Keratinocyte (primary cell): ENCODE measurements around the gene STK24. TPM values are rescaled to one million over a fixed set of nuclear protein-coding genes. Genes with fewer than 3 reads are reported as not detected.

Experiments used
- DNase-seq: peaks from one replicate; pipeline ENCODE4 v3.0.0-alpha.2; 2011; ENCODE audit warnings: low read depth, missing footprints, low spot score
- FAIRE-seq: peaks from 2 replicates; lab custom pipeline; 2011; peaks lifted over from hg19 to GRCh38; lab: Jason Lieb, UNC
- H2AFZ ChIP-seq: 2 replicates; pipeline ENCODE4 v1.6.0; 2012; ENCODE audit warnings: low read length, control low read depth, inconsistent platforms; ENCODE audit not compliant: control insufficient read depth
- H3K27ac ChIP-seq: 2 replicates; pipeline ENCODE4 v1.5.1; 2011; ENCODE audit warnings: low read length; ENCODE audit not compliant: control insufficient read depth, insufficient read depth
- H3K27me3 ChIP-seq: 3 replicates; pipeline ENCODE4 v1.6.0; 2011; ENCODE audit warnings: low read length; ENCODE audit not compliant: control insufficient read depth, insufficient read depth; ENCODE audit errors: extremely low read depth
- H3K36me3 ChIP-seq, 2 experiments: 2 replicates in 1 of 2; 3 replicates in 1 of 2; pipeline ENCODE4 v1.5.1; 2011; ENCODE audit warnings: low read length in 2 of 2, mild to moderate bottlenecking in 1 of 2; ENCODE audit not compliant: control insufficient read depth in 2 of 2, insufficient read depth in 2 of 2; ENCODE audit errors: extremely low read depth in 1 of 2
- H3K4me1 ChIP-seq: 3 replicates; pipeline ENCODE4 v1.5.1; 2011; ENCODE audit warnings: low read length; ENCODE audit not compliant: control insufficient read depth, insufficient read depth; ENCODE audit errors: extremely low read depth
- H3K4me2 ChIP-seq: 3 replicates; pipeline ENCODE4 v1.6.0; 2011; ENCODE audit warnings: low read depth, low read length; ENCODE audit not compliant: control insufficient read depth, insufficient read depth; ENCODE audit errors: extremely low read depth
- H3K4me3 ChIP-seq, 3 experiments: fragments of 200-600 bp in 1 of 3; sonication (generic) in 1 of 3; 2 replicates in 2 of 3; 3 replicates in 1 of 3; pipeline ENCODE4 v1.5.1; 2011 to 2016; ENCODE audit warnings: low read length in 3 of 3, mild to moderate bottlenecking in 3 of 3, control low read depth in 2 of 3, inconsistent platforms in 1 of 3, low read depth in 1 of 3, mixed read lengths in 1 of 3, mixed run types in 1 of 3, moderate library complexity in 1 of 3; ENCODE audit not compliant: control insufficient read depth in 2 of 3, insufficient read depth in 2 of 3; ENCODE audit errors: extremely low read depth in 1 of 3
- H3K79me2 ChIP-seq: 2 replicates; pipeline ENCODE4 v1.6.0; 2012; ENCODE audit warnings: low read length; ENCODE audit not compliant: control insufficient read depth, insufficient read depth
- H3K9ac ChIP-seq: 3 replicates; pipeline ENCODE4 v1.6.0; 2011; ENCODE audit warnings: low read length; ENCODE audit not compliant: control insufficient read depth, insufficient read depth; ENCODE audit errors: extremely low read depth
- H3K9me1 ChIP-seq: 3 replicates; pipeline ENCODE4 v1.6.0; 2011; ENCODE audit warnings: low read length; ENCODE audit not compliant: control insufficient read depth, insufficient read depth; ENCODE audit errors: extremely low read depth
- H3K9me3 ChIP-seq: 2 replicates; pipeline ENCODE4 v1.5.1; 2012; ENCODE audit warnings: low read depth, low read length; ENCODE audit not compliant: control insufficient read depth
- H4K20me1 ChIP-seq: 3 replicates; pipeline ENCODE4 v1.6.0; 2011; ENCODE audit warnings: low read length; ENCODE audit not compliant: control insufficient read depth, insufficient read depth; ENCODE audit errors: extremely low read depth
- CTCF ChIP-seq, 3 experiments: IDR thresholded peaks in 1 of 3; conservative IDR thresholded peaks in 1 of 3; optimal IDR thresholded peaks in 1 of 3; 2 replicates in 2 of 3; 3 replicates in 1 of 3; pipeline versions ENCODE3 to v1.5.1; 2011; ENCODE audit warnings: low read length in 3 of 3, mild to moderate bottlenecking in 3 of 3, moderate library complexity in 2 of 3, control low read depth in 1 of 3, inconsistent platforms in 1 of 3; ENCODE audit not compliant: insufficient read depth in 2 of 3; ENCODE audit errors: extremely low read depth in 1 of 3
- EZH2 ChIP-seq: IDR thresholded peaks from one replicate; pipeline ENCODE4 v1.6.1; 2012; ENCODE audit warnings: inconsistent platforms, mild to moderate bottlenecking, low read length, moderate library complexity
- dilution Hi-C: fragments of 300-500 bp; cut with MboI; formaldehyde crosslinking; loops from one replicate; pipeline ENCODE4 v1.7.0; 2020; ENCODE audit warnings: low sequenced_read_pairs; ENCODE audit not compliant: extremely low pct_ligation_motif_present
- polyA plus RNA-seq, 5 experiments: library from polyadenylated mRNA; depleted of rRNA in 3 of 5; stranded (reverse) in 3 of 5; stranded (forward) in 1 of 5; unstranded in 1 of 5; fragments of >200 nt; gene quantifications; 1 replicate in 1 of 5; 2 replicates in 3 of 5; 3 replicates in 1 of 5; pipeline versions ENCODE4 v1.2.1 to v1.2.3, GENCODE V29; 2011 to 2012; ENCODE audit warnings: missing spikeins in 2 of 5, low read depth in 1 of 5, low replicate concordance in 1 of 5

STK24 gene
- polyA plus RNA-seq, 1 donor (not counting 4 experiments of a cell fraction or from before 2014, with no cell fraction given), result 81.6 TPM

DNA sequence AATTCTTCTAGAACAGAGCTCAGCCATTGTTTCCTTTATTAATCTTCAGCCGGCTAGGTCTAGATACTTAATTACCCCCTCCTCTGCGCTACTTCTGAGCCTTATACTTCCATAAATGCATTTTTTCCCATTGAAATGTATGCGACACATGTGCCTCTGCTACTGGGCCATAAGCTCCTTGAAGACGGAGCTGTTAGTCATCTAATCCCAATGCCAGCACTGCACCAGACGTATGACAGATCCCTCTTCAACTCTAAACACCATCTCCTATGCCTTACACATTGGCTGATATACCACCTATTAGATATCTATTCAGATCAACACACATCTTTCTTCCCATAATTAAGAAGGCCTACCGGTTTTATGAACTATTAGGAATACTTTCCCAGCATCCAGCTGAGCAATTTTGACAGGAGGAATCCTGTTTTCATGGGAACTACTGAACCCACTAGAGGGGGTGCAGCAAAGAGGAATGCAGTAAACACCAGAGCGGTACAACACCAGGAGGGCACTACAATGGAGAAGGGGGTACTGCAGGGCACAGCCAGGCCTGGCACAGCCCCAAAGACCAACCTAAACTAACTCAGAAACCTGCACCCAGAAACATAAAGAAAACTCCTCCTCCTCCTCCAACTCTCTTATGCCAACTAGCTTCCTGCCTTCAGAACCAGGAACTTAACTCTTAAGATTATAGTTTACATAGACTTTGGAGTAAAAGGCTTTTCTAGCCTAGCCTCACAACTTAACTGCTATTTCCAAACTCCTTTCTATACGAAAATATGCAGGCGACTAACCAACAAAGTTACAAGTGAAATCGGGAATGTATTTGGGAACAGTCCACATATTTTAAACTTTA, 18.7 kb downstream of the STK24 start:
- TF ChIP-seq CTCF (optimal IDR thresholded peaks at IDR 0.05 in 1 of 3, IDR thresholded peaks at IDR 0.05 in 1 of 3, conservative IDR thresholded peaks at IDR 0.05 in 1 of 3; ENCODE audit: extremely low read depth in 1 of 3, insufficient read depth in 2 of 3, low read length in 3 of 3) (no peak), EZH2 (no peak)
- H3K27me3 ChIP-seq, result no peaks in the 10 kb centered on the region
- dilution Hi-C loops, result no loop called here
- no peak overlapping the region for H3K4me3 ChIP-seq
- H3K79me2 ChIP-seq, result peaks cover 99% of the 10 kb centered on the region
- H3K4me1 ChIP-seq, result peaks cover 28% of the 10 kb centered on the region
- no peak overlapping the region for H2AFZ ChIP-seq
- DNase-seq (no peak), FAIRE-seq (peak; percentile 62)
- no peak overlapping the region for H3K9ac ChIP-seq
- no peak overlapping the region for H3K27ac ChIP-seq
- H3K4me2 ChIP-seq, result peak overlapping the region; percentile 52
- H3K9me1 ChIP-seq, result peaks cover 25% of the 10 kb centered on the region
- peaks cover 53% of the 10 kb centered on the region for H4K20me1 ChIP-seq
- H3K36me3 ChIP-seq, result peaks cover 1 to 24% of the 10 kb centered on the region in 2 experiments
- no peaks in the 10 kb centered on the region for H3K9me3 ChIP-seq

GRCh38 chr13:98556968-98557631, 19.8 kb downstream of the STK24 start:
- FAIRE-seq (peak; percentile 85), DNase-seq (peak; percentile 69)
- H3K9ac ChIP-seq, result peak overlapping the region; percentile 28
- peaks cover 24% of the 10 kb centered on the region for H3K9me1 ChIP-seq
- peak overlapping the region; percentile 21 for H3K27ac ChIP-seq
- H4K20me1 ChIP-seq, result peaks cover 59% of the 10 kb centered on the region
- H2AFZ ChIP-seq, result no peak overlapping the region
- H3K4me2 ChIP-seq, result peak overlapping the region; percentile 52
- peaks cover 6 to 27% of the 10 kb centered on the region in 2 experiments for H3K36me3 ChIP-seq
- H3K4me3 ChIP-seq, result no peak overlapping the region
- dilution Hi-C loops, result no loop called here
- peaks cover 99% of the 10 kb centered on the region for H3K79me2 ChIP-seq
- peaks cover 25% of the 10 kb centered on the region for H3K4me1 ChIP-seq
- no peak for TF ChIP-seq EZH2
- peak; percentile 68 to 75 (median 75) for TF ChIP-seq CTCF (optimal IDR thresholded peaks at IDR 0.05 in 1 of 3, IDR thresholded peaks at IDR 0.05 in 1 of 3, conservative IDR thresholded peaks at IDR 0.05 in 1 of 3; ENCODE audit: extremely low read depth in 1 of 3, insufficient read depth in 2 of 3, low read length in 3 of 3)
- H3K27me3 ChIP-seq, result no peaks in the 10 kb centered on the region
- no peaks in the 10 kb centered on the region for H3K9me3 ChIP-seq
